ENCODE data around the gene SGCD.

The SGCD gene

GRCh38 chr5:156326718-156327259, at the start of gene SGCD:
Gene SGCD, plus strand, starts transcription at chr5:156327164.
- no peak for DNase-seq

GRCh38 chr5:156277290-156277689, 49.7 kb upstream of the SGCD start:
- DNase-seq: no peak

- no peak for DNase-seq
These were observed 31.5 kb upstream of the SGCD start for GRCh38 chr5:156295431-156295830.

GRCh38 chr5:156310115-156310514, 16.8 kb upstream of the SGCD start:
- no peak for DNase-seq

GRCh38 chr5:156312897-156313694, 13.9 kb upstream of the SGCD start:
- DNase-seq: no peak

GRCh38 chr5:156314416-156314815, 12.5 kb upstream of the SGCD start:
- DNase-seq: no peak

- DNase-seq: no peak
These were observed 4.3 kb upstream of the SGCD start for GRCh38 chr5:156322666-156323065.

GRCh38 chr5:156327296-156327695, 332 bp downstream of the SGCD start:
- no peak for DNase-seq

- DNase-seq: no peak
These were observed 1.2 kb downstream of the SGCD start for GRCh38 chr5:156328161-156328560.

- no peak for DNase-seq
These were observed 1.8 kb downstream of the SGCD start for GRCh38 chr5:156328766-156329165.

GRCh38 chr5:156329171-156329611, 2.2 kb downstream of the SGCD start:
- no peak for DNase-seq

- no peak for DNase-seq
These were observed 3.3 kb downstream of the SGCD start for GRCh38 chr5:156330141-156330870.

- no peak for DNase-seq
These were observed 4.2 kb downstream of the SGCD start for GRCh38 chr5:156331181-156331580.

GRCh38 chr5:156331845-156332244, 4.9 kb downstream of the SGCD start:
- no peak for DNase-seq

GRCh38 chr5:156332245-156332644, 5.3 kb downstream of the SGCD start:
- DNase-seq: no peak

- no peak for DNase-seq
These were observed 12.3 kb downstream of the SGCD start for GRCh38 chr5:156339139-156339841.

GRCh38 chr5:156340893-156341292, 13.9 kb downstream of the SGCD start:
- no peak for DNase-seq

- DNase-seq: no peak
These were observed 23.3 kb downstream of the SGCD start for GRCh38 chr5:156350256-156350655.

GRCh38 chr5:156351423-156351822, 24.5 kb downstream of the SGCD start:
- DNase-seq: no peak

- DNase-seq: no peak
These were observed 27.6 kb downstream of the SGCD start for GRCh38 chr5:156354571-156354970.

GRCh38 chr5:156356238-156356637, 29.3 kb downstream of the SGCD start:
- no peak for DNase-seq

- no peak for DNase-seq
These were observed 32.5 kb downstream of the SGCD start for GRCh38 chr5:156359476-156359875.

- DNase-seq: no peak
These were observed 34.6 kb downstream of the SGCD start for GRCh38 chr5:156361436-156362109.
